Measurements from ENCODE around the gene PSMF1.

GRCh38 chr20:1205802-1206201, 87.4 kb downstream of the PSMF1 start:
- TF ChIP-seq RFX5 (IDR thresholded peaks at IDR 0.05; ENCODE audit: low read depth, low read length): no peak
- TF ChIP-seq CTCF (conservative IDR thresholded peaks at IDR 0.05; ENCODE audit: low read depth, low read length): no peak
- TF ChIP-seq POLR2A (IDR thresholded peaks at IDR 0.05; ENCODE audit: low read depth, low read length): no peak
- no peak for TF ChIP-seq MAZ (IDR thresholded peaks at IDR 0.05; ENCODE audit: borderline replicate concordance, low read depth, low read length)
- no peak for TF ChIP-seq MAFK (IDR thresholded peaks at IDR 0.05; ENCODE audit: low read depth, low read length)
- no peak for TF ChIP-seq RAD21 (IDR thresholded peaks at IDR 0.05; ENCODE audit: low read length)
- TF ChIP-seq CEBPB (IDR thresholded peaks at IDR 0.05; ENCODE audit: low read depth, low read length): no peak

Data from IMR-90 (cell line).